Uterus (tissue), 4 donors: ENCODE measurements around the gene ZSCAN12. TPM values are rescaled to one million over a fixed set of nuclear protein-coding genes. Genes with fewer than 3 reads are reported as not detected.
"Not testable (repeated sequence)": the region's sequence is repeated elsewhere in the genome, so short reads cannot be mapped to it uniquely, and the experiment has no call there.

Source experiments
- DNase-seq, 2 donors: peaks; one replicate each; pipeline ENCODE4 v3.0.0-alpha.2; 2019 to 2020
- H3K27ac ChIP-seq, 2 donors: fragments of 200-600 bp; sonication (generic); 1 replicate in 1 of 2; 2 replicates in 1 of 2; pipeline ENCODE4 v1.5.1; 2016 to 2018
- H3K27me3 ChIP-seq, 2 donors: fragments of 200-600 bp; sonication (generic); one replicate each; pipeline ENCODE4 v1.5.1; 2018 to 2019; ENCODE audit warnings: control low read depth in 1 of 2
- H3K36me3 ChIP-seq, 2 donors: fragments of 200-600 bp; sonication (generic); one replicate each; pipeline ENCODE4 v1.5.1; 2019; ENCODE audit warnings: control low read depth in 1 of 2
- H3K4me1 ChIP-seq, 2 donors: fragments of 200-600 bp; sonication (generic); one replicate each; pipeline ENCODE4 v1.5.1; 2018 to 2019; ENCODE audit warnings: control low read depth in 1 of 2
- H3K4me3 ChIP-seq, 2 donors: fragments of 200-600 bp; sonication (generic); 1 replicate in 1 of 2; 2 replicates in 1 of 2; pipeline ENCODE4 v1.5.1; 2018 to 2019; ENCODE audit warnings: mild to moderate bottlenecking in 1 of 2
- H3K9me3 ChIP-seq, 2 donors: fragments of 200-600 bp; sonication (generic); one replicate each; pipeline ENCODE4 v1.5.1; 2019; ENCODE audit warnings: control low read depth in 1 of 2
- CTCF ChIP-seq, 4 experiments: fragments of 200-600 bp in 2 of 4; fragments of 450-650 bp in 2 of 4; sonication (generic) in 2 of 4; IDR thresholded peaks; one replicate each; pipeline ENCODE4 v1.5.1; 2016 to 2019; ENCODE audit warnings: antibody characterized with exemption in 4 of 4, mild to moderate bottlenecking in 2 of 4, moderate library complexity in 1 of 4
- POLR2A ChIP-seq, 2 donors: fragments of 450-650 bp; IDR thresholded peaks; one replicate each; pipeline ENCODE4 v1.6.1; 2016; ENCODE audit warnings: antibody characterized with exemption in 2 of 2, mild to moderate bottlenecking in 1 of 2, moderate library complexity in 1 of 2
- intact Hi-C: fragments of 100-400 bp; cut with DNase I; formaldehyde crosslinking; loops from one replicate; pipeline ENCODE4 v1.15.1; 2023; ENCODE audit warnings: low total_unique reads
- total RNA-seq, 4 donors: library from RNA; depleted of rRNA in 3 of 4; stranded (reverse); fragments of >200 nt in 3 of 4; gene quantifications; one replicate each; pipeline versions ENCODE4 v1.1.0 to v1.2.4, GENCODE V29; 2014 to 2023
- donor health status: DM: yes; HTN: yes; CAD: no.

The ZSCAN12 gene
- total RNA-seq, 4 donors from 2014 or later, result 3.8 to 22.2 (median 8.4) TPM

DNA sequence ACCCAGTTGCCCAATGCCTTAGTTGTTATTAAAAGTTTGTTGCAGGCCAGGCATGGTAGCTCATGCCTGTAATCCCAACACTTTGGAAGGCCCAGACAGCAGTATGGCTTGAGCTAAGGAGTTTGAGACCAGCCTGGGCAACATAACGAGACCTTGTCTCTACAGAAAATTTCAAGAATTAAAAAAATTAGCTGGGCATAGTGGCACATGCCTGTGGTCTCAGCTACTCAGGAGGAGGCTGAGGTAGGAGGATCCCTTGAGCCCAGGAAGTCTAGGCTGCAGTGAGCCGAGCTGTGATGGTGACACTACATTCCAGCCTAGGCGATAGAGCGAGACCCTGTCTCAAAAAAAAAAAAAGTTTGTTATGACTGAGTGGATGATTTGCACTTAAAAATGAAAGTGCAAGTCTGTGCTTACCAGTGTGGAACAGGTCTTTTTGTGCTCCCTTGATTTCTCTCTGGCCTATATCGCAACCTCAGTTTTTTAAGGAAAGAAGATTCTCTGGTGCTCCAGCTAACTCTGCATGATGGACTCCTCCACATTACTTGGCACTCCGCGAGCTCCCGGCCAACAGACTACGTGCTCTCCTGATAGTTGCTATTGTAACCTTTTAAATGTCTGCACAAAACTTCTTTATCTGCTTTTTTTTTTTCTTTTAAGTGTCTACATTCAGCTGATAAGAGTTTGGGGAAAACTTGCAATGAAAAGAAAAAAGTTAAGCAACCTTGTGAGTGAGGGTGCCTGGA lies 27.7 kb downstream of the ZSCAN12 start:
- no peak overlapping the region for H3K4me3 ChIP-seq
- no peaks in the 10 kb centered on the region for H3K9me3 ChIP-seq
- H3K27me3 ChIP-seq, result no peaks in the 10 kb centered on the region
- no peaks in the 10 kb centered on the region for H3K4me1 ChIP-seq
- intact Hi-C loops, result no loop called here
- no peak for DNase-seq
- H3K36me3 ChIP-seq, result no peaks in the 10 kb centered on the region
- no peak overlapping the region for H3K27ac ChIP-seq
- TF ChIP-seq CTCF (IDR thresholded peaks at IDR 0.05), result no peak
- TF ChIP-seq POLR2A (IDR thresholded peaks at IDR 0.05), result no peak

GRCh38 chr6:28371280-28371679 lies 28.3 kb downstream of the ZSCAN12 start:
- no peak for TF ChIP-seq POLR2A (IDR thresholded peaks at IDR 0.05)
- no peak for TF ChIP-seq CTCF (IDR thresholded peaks at IDR 0.05)
- intact Hi-C loops, result no loop called here
- no peaks in the 10 kb centered on the region for H3K9me3 ChIP-seq
- H3K4me1 ChIP-seq, result no peaks in the 10 kb centered on the region
- H3K27me3 ChIP-seq, result no peaks in the 10 kb centered on the region
- no peaks in the 10 kb centered on the region for H3K36me3 ChIP-seq
- no peak for DNase-seq
- H3K4me3 ChIP-seq, result no peak overlapping the region
- H3K27ac ChIP-seq, result no peak overlapping the region

DNA sequence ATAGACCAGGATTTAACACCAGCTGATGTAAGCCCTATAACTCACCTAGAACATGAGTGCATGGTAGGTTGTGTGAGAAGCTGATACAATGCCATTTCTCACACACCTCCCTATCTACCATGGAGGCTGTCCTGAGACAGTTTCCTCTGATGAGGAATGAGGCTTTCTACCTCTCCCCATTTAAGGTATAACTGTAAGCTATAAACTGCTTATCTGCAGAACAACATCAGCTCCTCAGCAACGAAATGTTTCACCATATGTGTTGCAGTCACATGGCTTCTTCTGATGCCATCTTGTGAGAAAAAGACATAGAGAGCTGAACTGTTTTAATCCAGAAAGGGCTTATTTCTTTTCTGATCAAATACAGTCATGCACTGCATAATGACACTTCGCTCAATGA lies 29.1 kb downstream of the ZSCAN12 start:
- TF ChIP-seq POLR2A (IDR thresholded peaks at IDR 0.05) (no peak), CTCF (IDR thresholded peaks at IDR 0.05) (no peak)
- intact Hi-C loops, result no loop called here

GRCh38 chr6:28369463-28369862 lies 30.1 kb downstream of the ZSCAN12 start:
- Histone ChIP-seq H3K9me3 (no peaks in the 10 kb centered on the region), H3K27me3 (no peaks in the 10 kb centered on the region), H3K36me3 (no peaks in the 10 kb centered on the region), H3K4me3 (no peak overlapping the region), H3K27ac (no peak overlapping the region), H3K4me1 (no peaks in the 10 kb centered on the region)
- no peak for DNase-seq
- TF ChIP-seq CTCF (IDR thresholded peaks at IDR 0.05) (no peak), POLR2A (IDR thresholded peaks at IDR 0.05) (no peak)
- intact Hi-C loops, result no loop called here

More for the DNA sequence above, 29.1 kb downstream of the ZSCAN12 start:
- H3K27me3 ChIP-seq, result no peaks in the 10 kb centered on the region
- no peaks in the 10 kb centered on the region for H3K4me1 ChIP-seq
- H3K4me3 ChIP-seq, result no peak overlapping the region
- H3K36me3 ChIP-seq, result no peaks in the 10 kb centered on the region
- DNase-seq, result no peak
- no peaks in the 10 kb centered on the region for H3K9me3 ChIP-seq
- H3K27ac ChIP-seq, result no peak overlapping the region

GRCh38 chr6:28368522-28368921 lies 31.0 kb downstream of the ZSCAN12 start:
- no peaks in the 10 kb centered on the region for H3K27me3 ChIP-seq
- no peaks in the 10 kb centered on the region for H3K4me1 ChIP-seq
- H3K27ac ChIP-seq, result no peak overlapping the region
- H3K4me3 ChIP-seq, result no peak overlapping the region
- no peaks in the 10 kb centered on the region for H3K36me3 ChIP-seq
- TF ChIP-seq CTCF (IDR thresholded peaks at IDR 0.05) (no peak), POLR2A (IDR thresholded peaks at IDR 0.05) (no peak)
- intact Hi-C loops, result no loop called here
- no peak for DNase-seq
- H3K9me3 ChIP-seq, result no peaks in the 10 kb centered on the region

DNA sequence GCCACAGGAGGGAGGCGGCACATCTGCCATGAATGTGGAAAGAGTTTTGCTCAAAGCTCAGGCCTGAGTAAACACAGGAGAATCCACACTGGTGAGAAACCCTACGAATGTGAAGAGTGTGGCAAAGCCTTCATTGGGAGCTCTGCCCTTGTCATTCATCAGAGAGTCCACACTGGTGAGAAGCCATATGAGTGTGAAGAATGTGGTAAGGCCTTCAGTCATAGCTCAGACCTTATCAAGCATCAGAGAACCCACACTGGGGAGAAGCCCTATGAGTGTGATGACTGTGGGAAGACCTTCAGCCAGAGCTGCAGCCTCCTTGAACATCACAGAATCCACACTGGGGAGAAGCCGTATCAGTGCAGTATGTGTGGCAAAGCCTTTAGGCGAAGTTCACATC lies 34.0 kb downstream of the ZSCAN12 start:
- H3K9me3 ChIP-seq, H3K4me1 ChIP-seq, intact Hi-C loops, DNase-seq, H3K27ac ChIP-seq, H3K27me3 ChIP-seq, H3K36me3 ChIP-seq, H3K4me3 ChIP-seq: not testable (repeated sequence)
